HG03460 (cell line): ENCODE data around the gene MAOB.

Experiments used
- ATAC-seq: cut with Tn5 transposase; IDR thresholded peaks from one replicate; pipeline ENCODE4 v1.9.1; 2021; ENCODE audit not compliant: unreplicated experiment

MAOB gene

GRCh38 chrX:43718081-43718480 is 164.2 kb downstream of the MAOB start:
- no peak for ATAC-seq

GRCh38 chrX:43717161-43717560 is 165.1 kb downstream of the MAOB start:
- ATAC-seq: no peak

GRCh38 chrX:43716696-43717095 is 165.6 kb downstream of the MAOB start:
- no peak for ATAC-seq
